Left lobe of liver (tissue), 2 donors: ENCODE results near the gene NIPAL4. TPM values are rescaled to one million over a fixed set of nuclear protein-coding genes. Genes with fewer than 3 reads are reported as not detected.

Experiments used
- ATAC-seq: fragments of 200-7000 bp; cut with Tn5 transposase; one replicate; pipeline ENCODE4 v1.9.1; 2020; ENCODE audit warnings: mild to moderate bottlenecking, moderate library complexity
- DNase-seq: peaks from one replicate; pipeline ENCODE4 v3.0.0-alpha.2; 2020; ENCODE audit warnings: low spot score
- total RNA-seq: library from RNA; stranded (reverse); gene quantifications from one replicate; pipeline ENCODE4 v1.2.1, GENCODE V29; 2021
- donor health status: DM: no; HTN: no; CAD: no; lungs with moderate emphysema.
- donor health status: DM: no; HTN: yes; CAD: no.

The NIPAL4 gene
- total RNA-seq, 1 donor from 2014 or later, result not detected

DNA sequence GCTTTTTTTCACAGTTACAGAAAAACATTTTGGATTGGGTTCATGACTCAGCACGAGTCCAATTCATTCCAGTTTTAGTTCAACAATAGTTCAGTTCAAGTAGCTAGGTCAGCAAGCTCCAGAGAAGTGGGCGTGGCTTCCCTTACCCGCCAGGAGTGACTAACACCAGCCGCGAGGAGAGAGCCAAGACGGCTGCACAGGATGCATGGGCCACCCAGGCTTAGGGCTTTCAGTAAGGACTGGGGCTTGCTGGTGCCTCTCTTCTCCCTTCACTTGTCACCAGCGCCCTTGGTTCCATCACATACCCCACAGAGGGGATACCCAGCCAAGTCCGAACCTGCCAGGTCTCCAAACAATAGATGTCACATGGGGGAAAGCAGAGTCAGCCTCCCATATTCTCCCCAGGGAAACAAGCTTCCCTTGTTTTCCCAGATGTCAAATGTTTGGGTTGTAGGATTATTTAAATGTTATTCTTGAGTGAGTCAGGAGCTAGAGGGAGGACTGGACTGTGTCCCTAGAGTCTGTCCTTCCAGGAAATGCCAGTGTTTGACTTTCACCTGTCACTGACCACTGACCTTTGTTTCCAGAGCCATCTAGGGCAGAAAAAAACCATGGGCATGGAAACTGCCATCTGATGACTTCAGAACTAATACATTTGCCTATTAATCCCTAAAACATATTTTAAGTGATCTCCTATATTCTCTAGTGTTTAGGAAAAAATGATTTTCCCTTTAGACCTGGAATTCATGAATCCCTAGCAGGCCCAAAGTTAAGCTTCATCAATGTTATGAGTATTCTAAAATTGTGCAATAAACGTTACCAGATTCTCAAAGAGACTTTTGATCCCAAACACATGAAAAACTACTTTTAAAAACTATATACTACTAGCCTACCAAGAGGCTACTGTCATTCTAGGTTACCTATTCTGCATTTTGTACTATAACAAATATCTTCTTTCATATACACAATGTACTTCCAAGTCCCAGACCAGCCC, 51.9 kb downstream of the NIPAL4 start:
- DNase-seq, result peak; percentile 79

DNA sequence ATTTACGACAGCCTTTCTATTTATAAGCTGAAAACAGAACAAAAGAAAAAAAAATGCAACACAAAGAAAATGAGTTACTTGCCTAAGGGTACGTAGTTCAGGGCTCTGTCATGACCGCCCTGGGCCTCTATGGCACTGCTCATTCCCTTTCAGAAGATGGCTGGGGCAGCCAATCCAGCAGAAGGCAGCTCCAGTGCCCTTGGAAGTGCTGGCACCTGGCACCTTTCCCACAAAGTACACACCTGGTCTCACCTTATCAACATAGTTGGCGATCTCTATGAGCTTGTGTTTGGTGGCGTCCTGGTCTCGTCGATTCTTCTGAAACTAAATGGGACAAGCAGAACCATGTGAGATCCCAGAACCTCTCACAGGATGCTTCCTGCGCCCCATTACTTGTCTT, 53.2 kb downstream of the NIPAL4 start:
- peak; percentile 68 for DNase-seq
- peak; percentile 53 for ATAC-seq

More for the DNA sequence above, 51.9 kb downstream of the NIPAL4 start:
- peak; percentile 87 for ATAC-seq

DNA sequence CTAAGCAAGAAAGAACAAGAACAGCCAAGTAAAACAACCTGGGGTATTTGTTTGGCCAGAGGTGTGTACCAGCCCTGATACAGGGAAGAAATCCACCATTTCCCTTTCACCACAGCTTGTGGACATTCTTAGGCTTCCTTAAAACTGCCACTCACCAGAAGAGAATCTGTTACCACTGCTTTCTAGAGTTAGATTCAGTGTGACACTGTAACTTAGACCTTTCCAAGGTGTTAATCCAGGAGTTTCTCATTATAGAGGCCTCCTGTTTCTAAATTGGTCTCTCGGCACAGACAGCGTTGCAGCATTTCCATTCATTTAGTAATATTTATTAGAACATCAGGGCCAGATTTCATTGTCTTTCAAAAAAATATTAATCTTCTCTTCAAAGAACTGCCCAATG, 55.0 kb downstream of the NIPAL4 start:
- DNase-seq, result no peak
- no peak for ATAC-seq

DNA sequence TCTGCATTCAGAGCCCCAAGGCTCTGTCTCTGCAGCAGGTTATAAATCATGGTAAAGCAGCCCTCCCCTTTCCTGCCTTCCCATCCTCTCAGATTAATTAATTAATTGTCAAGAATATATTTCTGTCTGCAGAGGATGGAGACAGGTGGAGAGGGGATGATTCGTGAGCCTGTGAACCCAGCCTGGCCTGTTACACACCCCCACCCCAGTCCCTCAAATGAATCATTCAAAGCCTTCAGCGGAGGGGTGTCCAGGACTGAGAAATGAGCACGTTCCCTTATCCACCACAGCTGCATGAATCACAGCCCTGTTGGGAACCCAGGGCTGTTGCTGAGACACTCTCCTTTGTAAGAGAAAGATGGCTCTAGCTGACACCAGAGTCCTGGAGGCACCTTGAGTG, 56.0 kb downstream of the NIPAL4 start:
- DNase-seq, result no peak
- ATAC-seq, result no peak

DNA sequence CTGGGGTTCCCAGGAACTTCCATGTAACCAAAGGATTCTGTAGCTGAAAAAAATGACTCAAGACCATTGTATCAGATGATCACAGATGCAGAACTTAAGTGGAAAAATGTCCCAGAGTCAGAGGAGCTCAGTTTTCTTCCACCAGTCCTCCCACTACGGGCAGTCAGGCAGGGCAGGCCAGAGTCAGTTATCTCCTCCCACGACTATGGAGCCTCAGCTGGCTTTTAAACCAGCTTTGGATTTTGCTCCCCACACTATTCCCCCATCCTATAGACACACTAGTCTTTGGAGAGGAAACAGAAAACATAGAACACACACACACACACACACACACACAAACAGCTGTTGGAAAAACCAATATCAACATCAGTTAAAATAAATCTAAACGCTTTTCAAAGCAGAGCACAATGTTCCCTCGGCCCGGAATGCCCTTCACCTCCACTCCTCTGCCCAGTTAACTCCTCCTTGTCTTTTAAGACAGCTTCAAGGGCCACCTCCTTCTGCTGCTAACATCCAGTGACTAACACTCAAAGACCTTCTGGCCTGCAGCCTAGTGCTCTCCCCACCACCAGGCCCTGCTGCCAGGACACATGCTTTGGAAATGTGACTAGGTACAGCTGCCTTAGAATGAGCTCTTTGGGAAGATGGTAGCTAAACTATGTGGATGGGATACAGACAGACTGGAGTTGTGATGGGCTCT, 56.8 kb downstream of the NIPAL4 start:
- DNase-seq (no peak), ATAC-seq (no peak)

DNA sequence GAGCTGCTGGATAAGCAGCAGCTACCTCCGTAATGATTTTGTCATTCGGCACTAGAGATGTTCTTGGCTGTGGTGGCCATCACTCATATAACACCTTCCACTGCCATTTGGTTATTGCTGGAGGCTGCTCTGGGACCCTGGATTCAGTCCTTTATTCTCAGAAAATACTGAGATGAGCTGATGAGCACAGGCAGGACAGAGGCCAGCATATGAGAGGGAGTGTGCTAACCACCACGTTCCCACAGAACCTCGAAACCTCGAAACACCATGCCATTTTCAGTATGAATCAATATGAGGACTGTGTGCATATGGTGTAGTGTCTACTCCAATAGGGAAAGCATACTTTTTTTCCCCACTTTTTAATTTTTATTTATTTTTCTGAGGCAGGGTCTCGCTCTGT, 59.0 kb downstream of the NIPAL4 start:
- DNase-seq, result no peak
- ATAC-seq, result no peak

DNA sequence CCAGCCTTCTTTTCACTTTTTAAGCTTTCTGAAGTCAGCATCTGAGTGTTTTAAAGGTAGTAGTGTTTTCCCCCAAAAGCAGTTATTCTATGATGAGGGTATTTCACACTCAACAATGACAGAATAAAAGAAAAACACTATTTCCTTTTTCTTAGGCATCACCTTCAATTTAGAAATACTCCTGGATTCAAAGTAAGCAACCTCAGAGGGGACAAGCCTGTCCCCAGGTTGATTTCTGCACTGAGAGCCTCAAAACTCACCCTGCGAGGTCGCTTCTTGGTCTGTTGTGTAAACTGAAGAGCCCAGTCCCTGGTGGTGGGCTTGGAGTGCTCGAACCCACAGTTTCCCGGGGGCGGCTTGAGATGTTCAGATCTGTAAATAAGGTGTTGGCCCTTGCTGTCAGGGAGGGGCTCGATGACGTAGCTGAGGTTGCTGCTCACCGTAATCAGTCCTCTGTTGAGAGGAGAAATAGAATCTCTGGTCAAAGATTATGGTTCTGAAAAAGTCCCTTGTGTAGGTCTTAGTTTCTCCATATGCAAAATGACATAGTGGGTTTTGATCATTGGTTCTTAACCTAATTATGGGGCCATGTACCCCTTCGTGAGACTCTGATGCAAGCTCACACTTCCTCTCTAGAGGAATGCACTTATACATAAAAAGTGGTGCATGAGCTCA, 59.7 kb downstream of the NIPAL4 start:
- DNase-seq (no peak), ATAC-seq (no peak)

DNA sequence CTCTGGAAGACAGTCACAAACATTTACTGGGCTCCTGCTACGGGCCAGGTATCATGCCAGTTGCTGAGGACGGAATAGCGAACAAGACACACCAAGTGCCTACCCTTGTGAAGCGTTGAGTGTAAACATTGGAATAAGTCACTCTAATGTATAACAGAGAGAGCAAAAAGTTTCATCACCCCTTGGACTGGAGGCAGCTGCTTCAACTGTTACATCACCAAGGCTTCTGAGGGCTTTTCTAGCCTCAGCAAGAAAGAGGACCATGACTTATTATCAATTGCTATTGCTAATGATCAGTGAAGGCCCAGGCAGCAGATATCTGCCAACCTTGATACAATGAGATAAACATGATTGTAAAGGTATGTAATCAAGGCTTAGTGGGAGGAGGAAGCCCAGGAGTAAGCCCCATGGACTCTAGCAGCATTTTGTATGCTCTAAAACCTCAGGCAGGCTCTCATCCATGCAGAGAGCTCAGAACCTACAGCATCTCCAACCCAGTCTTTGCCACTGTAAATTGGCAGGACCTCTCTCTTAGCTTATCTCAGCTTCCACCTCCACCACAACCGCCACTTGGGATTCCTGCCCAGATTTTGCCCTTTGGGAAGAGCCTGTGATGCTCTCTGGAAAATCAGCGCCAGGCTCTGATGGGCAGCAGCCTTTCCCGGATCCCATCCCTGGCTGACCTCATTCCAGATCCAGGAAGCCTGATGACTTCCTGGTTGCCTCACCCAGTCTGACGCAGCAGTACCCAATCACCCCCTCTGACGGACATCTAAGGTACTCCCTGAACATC, 61.1 kb downstream of the NIPAL4 start:
- ATAC-seq (peak; percentile 58), DNase-seq (no peak)

DNA sequence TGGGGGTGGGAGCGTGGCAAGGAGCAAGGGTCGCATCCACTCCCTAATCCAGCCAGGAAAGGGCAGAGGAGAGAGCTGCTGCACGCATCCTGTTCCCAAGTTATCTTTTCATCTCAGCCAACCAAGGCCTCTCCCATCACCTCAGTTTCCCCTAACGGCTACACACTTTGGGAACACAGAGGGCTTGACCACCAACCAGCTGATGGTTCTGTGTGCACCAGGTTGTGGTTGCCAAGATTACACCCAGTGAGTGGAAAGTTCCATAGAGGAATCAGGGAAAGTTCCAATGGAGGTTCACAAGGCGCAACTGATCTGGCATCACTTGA, 61.7 kb downstream of the NIPAL4 start:
- no peak for ATAC-seq
- no peak for DNase-seq

DNA sequence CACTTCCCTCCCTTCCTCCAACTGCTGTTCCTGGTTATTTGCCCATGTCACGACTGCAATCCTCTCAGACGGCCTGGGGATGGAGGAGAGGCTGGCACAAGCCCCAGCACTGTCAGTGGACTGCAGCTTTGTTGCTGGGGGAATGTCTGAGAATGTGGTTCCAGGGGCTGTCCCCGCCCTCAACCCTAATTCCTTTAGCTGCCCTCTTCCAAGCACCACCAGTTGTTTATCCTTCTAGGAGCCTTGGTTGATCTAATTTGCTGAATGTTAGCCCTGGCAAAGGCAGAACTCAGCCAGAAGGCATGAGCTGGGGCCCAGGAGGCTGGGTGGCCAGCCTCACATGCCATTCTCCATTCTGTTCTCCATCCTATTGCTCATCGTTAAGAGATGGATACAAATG, 64.0 kb downstream of the NIPAL4 start:
- no peak for ATAC-seq
- no peak for DNase-seq

Other genes with a start within 250 kb of the NIPAL4 start
- 24.7 TPM for gene CYFIP2, start 194.1 kb upstream of the NIPAL4 start, total RNA-seq
- gene ADAM19, start 115.6 kb downstream of the NIPAL4 start, total RNA-seq, result 2.9 TPM
- gene SOX30, start 192.2 kb downstream of the NIPAL4 start, total RNA-seq, result not detected
- not detected for gene C5orf52, start 211.3 kb downstream of the NIPAL4 start, total RNA-seq